ENCODE results near the gene PON2.

The PON2 gene

DNA sequence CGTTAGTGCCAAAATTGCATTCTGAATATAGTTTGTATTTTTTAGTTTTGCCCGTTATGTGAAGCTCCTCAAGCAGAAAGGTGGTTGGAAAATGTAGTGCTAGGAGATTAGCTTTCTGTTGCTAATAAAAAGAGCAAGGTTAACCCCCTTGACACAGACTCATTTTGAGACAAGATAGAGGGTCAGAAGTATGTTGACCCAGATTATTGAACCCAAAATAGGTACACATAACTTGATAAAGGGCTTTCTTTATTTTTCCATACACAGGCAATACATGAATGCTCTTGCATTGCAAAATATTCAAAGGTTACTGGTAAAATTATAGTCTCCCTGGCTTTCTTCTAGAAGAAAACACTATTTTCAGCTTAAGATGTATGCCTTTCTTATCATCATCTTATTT is 10.0 kb upstream of the PON2 start:
- DNase-seq (ENCODE audit: low read depth), result no peak

DNA sequence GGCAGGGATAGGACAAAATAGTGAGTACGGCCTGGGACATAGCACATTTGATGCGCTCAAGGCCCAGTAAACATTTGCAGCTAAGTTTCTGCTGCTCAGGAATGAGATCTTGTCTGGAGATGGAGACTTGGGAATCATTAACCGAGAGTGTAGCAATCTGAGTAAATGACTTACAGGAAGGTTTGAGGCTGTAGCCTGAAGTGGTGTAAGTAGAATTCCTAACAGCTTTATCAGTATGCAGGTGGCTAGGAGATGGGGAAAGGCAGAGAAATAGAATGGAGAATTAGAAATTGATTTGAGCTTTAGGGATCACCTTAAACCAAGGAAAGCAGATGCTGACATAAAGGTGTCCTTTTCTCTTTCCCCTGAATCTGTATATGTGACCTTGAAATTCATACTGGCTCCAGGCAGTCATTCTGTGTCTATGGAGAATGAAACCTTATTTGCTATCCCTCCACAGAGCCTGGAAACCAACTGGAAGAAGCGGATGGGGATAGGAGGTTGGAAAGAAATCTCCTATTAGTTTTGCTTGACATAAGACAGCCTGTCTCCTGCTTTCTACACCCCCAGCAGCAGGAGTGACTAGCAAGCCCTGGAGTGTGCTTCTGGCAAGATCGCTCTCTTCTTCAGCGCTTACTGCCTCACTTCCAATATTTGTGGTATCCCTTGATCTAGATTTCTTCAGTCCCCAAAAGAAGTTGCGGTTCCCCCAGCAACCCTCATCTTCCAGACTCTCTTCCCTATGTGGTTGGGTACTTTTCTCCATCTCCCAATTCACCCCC is 6.4 kb upstream of the PON2 start:
- DNase-seq (ENCODE audit: low read depth), result no peak

DNA sequence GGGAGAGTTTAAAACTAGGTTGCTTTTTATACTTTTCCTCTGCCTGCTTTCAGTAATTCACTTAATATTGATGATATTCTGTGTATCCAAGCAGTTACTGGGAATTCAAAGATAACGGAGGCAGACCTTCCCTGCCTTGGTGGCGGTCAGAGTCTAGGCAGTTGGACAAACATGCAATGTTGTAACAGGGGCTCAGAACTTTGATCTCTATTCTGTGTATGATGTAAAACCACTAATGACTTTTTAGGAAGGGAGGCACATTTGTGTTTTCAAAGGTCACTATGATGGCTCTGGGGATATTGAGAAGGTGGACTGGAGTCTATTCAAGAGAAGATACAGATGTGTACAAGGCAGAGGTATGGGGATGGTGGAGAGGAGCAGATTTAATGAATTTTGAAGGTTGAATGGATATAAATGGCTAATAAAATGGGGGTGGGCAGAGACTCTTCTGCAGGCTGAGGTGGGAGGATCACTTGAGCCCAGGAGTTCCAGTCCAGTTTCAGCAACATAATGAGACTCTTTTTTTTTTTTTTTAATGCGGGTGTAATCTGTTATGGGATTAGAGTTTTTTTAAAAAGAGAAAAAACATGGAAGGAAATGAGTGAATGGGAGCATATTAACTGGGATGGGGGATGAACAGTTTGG is 5.7 kb upstream of the PON2 start:
- DNase-seq (ENCODE audit: low read depth), result no peak

DNA sequence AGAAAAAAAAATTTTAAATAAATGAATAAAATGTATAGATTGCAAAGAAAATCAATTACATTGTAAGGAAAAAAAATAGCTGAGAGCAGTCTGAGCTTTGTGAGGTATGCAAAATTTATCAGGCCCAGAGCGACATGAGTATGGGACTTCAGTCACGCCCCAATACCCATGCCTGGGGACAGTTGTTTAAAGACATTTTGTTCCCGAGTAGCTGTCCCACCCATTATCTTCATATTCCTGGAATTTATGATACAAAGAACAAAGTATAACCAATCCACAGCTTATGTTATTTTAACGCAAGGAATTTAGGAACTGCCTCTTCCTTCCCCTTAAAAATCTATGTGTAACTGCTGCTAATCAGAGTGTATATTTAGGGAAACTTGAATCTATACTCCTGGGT is 1.6 kb upstream of the PON2 start:
- DNase-seq (ENCODE audit: low read depth), result no peak

DNA sequence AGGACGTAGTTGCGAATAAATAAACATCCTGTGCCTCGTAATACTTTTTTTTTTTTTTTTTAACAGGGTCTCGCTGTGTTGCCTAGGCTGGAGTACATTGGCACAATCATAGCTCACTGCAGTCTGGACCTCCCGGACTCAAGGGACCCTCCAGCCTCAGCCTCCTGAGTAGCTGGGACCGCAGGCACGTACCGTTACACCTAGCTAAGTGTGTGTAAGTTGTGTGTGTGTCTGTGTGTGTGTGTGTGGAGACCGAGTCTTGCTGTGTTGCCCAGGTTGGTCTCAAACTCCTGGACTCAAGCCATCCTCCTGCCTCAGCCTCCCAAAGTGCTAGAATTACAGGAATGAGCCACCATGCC is 573 bp upstream of the PON2 start:
- no peak for DNase-seq (ENCODE audit: low read depth)

DNA sequence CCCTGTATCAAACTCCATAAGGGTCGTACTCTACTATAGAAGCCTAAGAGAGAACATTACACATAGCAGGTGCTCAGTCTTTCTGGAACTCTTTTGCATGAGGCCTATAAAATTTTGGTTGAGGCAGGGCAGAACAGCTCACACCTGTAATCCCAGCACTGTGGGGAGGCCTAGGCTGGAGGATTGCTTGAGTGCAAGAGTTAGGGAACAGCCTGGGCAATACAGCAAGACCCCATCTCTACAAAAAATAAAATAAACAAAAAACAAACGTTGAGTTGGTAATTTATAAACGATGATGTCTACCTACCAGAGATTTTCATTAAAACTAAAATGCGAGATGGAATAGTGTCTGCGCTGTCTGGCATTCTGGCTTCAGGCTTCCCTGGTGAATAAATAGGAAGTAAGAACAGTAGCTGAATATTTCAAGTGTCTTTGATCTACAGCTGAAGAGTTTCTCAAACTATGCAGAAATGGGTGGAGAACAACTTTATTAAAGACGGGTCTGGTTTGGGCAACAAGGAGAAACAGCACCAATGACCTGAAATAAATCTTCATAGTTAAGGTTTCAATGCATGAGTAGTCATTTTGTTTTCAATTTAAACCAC is 774 bp downstream of the PON2 start:
- no peak for DNase-seq (ENCODE audit: low read depth)

DNA sequence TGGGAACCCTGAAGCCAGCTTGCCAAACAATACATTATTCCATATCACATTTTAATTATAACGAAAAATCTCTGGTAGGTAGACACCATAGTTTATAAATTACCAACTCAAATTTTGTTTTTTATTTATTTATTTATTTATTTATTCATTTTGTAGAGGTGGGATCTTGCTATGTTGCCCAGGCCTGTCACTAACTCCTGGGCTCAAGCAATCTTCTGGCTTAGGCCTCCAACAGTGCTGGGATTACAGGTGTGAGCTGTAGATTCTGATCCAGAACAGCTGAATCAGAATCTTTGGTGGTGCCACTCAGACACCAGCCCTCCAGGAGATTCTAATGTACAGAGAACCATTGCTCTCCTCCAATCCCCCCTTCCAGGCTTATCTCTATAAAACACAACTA is 1.7 kb downstream of the PON2 start:
- no peak for DNase-seq (ENCODE audit: low read depth)

DNA sequence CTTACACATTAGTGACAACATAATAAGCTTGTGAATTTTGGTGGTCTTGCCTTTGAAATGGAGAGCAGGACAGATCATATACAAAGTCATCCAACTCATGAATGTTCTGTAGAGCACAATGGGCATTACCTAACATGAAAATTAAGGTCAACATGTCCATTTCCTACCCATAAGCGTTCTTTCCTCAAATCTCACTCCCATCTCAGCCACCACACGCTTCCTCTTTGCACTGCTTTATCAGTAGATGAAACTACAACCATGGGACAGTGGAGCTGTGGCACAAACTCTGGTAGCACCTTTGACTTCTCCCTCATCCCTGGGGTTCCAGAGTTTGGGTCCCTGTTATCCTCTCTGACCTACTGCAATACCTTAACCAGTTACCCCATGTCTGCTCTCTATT is 2.2 kb downstream of the PON2 start:
- DNase-seq (ENCODE audit: low read depth), result no peak

DNA sequence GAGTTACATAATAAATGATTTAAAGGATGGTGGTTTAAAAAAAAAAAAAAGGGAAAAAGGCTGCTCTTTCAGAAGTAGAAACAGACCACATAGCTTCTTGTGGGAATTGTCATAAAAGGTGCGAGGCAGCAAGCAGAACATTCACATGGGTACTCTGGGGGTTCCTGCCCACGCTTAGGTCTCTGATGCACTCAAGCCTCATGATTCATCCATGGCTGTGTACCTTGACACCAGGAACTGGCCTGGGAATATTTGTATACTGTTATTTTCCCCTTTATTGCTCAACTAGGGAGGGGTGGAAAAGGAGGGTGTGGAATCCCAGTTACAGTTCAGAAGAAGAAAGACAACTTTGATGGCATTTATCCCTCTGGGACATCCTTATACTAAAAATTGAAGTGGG is 4.0 kb downstream of the PON2 start:
- DNase-seq (ENCODE audit: low read depth), result no peak

DNA sequence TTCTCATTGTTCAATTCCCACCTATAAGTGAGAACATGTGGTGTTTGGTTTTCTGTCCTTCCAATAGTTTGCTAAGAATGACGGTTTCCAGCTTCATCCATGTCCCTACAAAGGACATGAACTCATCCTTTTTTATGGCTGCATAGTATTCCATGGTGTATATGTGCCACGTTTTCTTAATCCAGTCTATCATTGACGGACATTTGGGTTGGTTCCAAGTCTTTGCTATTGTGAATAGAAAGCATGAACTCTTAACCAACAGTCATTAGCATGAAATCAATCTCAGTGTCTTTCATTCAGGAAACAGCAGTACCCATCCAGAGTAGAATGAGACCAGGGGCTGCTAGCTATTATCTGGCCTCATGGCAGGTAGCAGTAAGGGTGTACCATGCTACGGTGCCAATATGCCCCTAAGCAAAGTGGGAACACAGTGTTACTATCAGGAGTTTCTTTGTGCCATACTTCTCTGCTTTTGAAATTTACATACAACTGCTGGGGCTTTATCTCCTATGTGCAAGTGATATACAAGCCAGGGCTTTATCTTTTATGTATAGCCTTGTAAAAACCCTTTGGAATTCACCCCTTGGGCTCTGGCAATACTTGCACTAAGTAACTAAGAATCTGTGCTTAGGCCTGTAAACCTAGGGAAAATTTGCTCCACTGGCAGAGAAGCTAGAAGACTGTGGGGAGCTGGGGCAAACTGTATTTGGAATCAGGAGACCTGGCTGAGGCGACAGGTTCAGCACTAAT is 5.4 kb downstream of the PON2 start:
- no peak for DNase-seq (ENCODE audit: low read depth)

DNA sequence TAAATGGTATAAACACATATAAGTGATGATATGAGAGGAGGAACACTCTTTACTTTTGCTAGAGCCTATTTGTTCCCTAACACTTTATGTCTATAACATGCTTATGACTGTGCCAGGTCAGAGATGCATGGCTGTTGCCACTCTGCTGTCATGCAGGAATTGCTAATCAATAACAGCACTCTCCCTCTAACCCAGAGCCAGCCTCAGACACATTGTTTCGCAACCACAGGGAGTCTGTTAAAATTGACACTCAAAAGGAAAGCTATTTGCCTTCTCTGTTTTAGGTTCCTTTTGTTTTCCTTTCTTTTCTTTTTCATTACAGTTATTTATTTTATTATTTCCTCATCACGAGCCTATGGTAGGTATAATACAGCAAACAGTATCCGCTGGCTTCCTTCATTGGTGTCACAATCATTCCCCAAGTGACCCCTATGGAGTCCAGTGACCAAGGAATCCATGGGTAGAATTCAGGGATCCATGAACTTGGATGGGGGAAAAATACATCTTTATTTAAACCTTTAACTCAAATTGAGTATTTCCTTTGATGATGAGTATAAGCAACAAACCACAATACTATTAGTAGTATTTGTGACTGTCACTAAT is 6.8 kb downstream of the PON2 start:
- no peak for DNase-seq (ENCODE audit: low read depth)

DNA sequence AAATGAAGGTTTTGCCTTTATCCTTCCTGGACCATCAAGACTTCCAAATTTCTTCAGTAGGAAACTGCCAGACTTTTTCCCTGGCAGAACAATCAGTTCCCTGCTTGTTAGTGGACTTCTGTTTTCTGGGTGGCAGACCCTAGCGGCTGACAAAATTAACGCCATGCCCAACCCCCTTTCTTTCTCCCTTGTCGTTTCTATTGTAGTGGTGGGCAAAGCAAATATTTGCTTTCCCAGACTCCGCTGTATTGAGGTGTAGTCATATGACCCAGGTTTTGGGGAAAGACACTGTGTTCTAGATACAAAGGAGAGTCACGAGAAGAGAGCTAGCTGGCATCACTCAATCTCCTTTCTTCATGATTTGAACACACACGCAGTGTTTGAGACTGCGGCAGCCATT is 7.7 kb downstream of the PON2 start:
- DNase-seq (ENCODE audit: low read depth), result no peak

DNA sequence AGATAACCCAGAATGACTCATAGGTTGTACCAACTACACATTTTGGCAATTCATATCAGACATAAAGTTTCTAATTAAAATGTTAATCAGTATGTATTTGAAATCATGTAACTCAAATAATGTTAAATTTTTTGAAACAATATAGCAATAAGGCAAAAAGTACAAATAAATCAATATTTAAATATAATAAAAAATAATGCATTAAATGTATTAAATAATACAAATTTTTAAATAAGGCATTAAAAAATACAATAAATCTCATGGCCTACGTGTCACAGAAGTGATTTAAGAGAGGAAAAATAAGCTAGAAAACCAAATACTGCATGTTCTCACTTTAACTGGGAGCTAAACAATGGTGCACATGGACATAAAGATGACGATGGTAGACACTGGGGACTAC is 9.1 kb downstream of the PON2 start:
- no peak for DNase-seq (ENCODE audit: low read depth)

DNA sequence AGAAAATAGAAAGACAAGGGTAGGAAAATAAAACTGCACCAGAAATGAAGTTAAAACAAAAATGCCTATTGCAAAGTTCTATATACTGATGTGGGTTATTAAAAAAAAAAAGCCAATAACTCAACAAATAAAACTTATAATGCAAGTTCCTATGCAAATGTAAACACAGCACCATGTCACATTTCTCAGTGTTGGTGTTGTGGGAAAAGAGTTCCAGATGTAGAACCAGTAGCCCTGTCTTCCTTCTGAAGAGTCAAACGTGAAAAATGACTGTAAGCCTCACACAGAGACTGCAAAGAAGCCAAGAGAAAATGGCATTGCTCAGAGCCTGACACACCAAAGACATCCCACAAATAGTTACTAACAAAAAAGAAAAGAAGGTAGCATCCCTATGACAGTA is 10.1 kb downstream of the PON2 start:
- DNase-seq (ENCODE audit: low read depth), result no peak

DNA sequence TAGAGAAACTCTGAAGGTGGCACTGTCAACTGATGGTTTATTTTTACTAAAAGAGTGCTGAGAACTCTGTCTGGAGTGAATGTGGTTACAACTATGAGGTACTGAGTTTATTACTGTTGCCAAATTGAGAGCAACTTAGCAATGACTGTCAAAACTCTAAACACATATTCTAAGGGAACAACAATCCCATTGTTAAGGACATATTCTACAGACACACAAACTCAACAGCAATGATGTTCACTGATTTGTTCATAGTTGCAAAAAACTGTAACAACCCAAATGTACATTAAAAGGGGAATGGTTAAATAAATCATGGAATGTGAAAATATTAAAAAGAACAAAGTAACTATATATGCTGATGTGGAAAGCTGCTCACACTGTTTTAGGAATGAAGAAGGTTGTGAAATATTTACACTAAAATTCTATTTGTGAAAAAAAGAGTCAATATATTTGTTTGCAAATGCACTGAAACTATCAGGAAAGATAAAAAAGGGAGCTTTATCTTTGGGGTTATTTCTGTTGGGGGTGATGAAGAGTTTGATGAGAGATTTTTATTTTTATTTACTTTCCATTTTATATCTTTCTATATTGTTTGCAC is 12.9 kb downstream of the PON2 start:
- DNase-seq (ENCODE audit: low read depth), result no peak

DNA sequence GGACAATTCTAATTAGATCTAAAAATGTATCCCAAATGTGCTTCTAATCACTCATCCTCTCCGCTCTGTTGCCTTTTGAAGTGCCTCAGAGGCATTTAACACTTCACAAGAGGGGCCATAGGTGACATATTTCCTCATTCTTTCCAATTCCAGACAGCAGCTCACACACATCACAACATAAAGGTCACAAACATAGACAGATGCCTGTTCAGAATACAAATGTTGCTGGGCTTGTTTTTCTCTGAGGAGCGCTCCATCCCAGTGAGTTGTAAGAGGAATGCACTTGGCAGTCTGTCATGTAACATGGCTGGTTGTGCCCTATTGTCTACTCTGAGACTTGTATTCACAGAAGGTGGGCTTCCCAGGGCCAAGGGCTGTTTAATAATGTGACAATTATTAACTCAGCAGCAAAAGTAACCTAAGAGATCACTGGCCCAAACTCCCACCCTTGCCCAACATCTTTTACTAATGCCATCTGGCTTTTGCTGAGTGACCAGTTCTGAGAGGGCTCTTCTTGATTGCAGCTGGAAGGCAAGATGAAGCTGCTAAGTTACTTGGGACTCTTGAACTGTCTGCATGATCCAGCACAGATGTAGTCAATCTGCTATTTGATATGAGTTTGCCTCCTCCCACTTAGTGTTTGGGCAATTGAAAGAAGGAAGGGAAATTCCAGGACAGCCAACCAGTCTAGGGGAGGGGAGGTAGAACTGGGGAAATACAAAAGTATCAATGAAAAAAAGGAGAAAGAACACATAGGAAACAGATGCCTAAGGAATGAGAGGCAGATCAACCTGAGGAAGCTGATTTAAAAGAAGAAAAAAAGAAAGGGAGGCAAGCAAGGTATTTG is 13.6 kb downstream of the PON2 start:
- DNase-seq (ENCODE audit: low read depth), result no peak

DNA sequence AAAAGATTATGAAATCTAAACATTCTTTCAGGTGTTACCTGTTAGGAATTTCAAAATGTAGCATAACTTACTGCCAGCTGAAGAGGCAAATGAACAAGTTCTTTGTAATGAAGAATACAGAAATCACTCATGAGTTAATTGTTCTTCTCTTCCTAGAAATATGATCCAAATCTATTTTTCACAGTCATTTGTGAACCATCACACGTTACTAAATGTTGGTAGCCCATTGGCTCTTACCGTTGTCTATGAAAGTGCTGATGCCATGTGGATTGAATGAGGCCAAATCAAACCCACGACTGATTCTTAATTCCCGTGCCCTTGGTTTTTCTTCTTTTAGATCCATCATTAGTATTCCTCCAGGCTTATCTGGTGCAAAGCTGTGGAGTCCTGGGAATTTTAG is 22.8 kb downstream of the PON2 start:
- DNase-seq (ENCODE audit: low read depth), result no peak

DNA sequence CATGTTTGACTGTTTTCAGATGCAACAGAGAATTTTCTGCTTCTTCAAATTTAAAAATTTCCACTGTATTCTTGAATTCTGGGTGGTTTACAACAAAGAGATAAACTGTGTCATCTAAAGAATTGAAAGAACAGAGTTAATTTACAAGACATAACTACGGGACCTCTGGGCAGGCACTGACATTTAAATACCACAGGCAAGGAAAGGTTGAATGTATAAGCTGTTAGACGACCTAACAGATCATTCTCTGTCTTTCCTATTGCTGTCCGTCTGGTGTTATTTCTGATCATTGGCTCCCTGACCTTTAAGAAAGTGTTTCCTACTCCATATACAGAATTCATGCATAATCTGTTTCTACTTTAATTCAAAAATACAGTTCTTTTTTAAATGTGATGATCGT is 23.2 kb downstream of the PON2 start:
- no peak for DNase-seq (ENCODE audit: low read depth)

DNA sequence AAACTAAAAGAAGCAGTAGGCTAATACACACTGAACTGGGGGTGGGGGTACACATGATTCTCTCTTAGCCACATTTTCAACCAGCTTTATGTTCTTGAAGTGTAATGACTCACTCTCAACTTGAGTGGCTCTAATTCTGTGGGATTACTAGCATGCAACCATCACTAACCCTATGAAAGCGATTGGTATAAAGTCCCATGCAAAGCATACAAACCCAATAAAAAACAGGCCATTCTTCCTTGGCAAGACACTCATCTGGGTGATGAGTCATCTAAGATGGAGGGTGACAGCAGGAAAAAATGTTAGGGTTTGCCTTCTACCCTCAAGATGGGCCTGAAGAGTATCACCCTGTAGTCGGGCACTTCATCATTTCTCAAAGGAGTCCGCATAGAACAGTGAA is 23.8 kb downstream of the PON2 start:
- DNase-seq (ENCODE audit: low read depth), result no peak

DNA sequence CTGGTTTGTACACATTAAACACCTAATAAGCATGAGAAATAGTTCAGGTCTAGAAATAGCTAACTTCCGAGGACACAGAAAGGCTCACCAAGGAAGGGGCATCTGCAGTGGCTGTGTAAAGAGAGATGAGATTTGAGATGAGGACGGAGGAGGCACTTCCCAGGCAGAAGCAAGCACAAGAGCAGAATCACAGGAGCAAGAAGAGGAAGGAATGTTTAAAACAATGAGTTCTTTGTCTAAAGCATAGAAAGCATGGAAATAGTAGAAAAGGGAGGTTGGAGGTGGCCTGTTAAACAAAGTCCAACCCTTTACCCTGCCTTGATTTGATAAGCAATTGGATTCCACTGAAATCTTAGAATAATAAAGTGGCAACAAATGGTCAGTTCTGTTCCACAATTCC is 27.1 kb downstream of the PON2 start:
- DNase-seq (ENCODE audit: low read depth), result no peak

DNA sequence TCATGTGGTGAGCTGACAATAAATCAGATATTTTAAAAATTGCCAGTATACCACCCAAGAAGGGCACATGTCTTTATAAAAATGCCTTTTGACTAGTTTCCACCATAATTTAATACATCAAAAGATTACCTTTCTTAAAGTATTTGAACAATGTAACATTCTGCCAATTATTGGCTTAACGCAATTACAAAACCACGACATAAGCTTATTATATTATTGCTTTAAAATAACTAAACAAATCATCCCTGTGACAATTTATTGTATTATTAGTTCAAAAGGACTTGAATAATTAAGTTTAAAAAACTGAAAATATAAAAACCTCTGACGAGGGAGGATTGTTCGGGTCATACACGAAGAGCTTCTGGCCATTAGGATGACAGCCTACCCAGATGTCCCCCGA is 29.0 kb downstream of the PON2 start:
- no peak for DNase-seq (ENCODE audit: low read depth)

Measured in activated T-cell treated with anti-CD3 and anti-CD28 coated beads for 1 hour (primary cell).